ENCODE results near the gene PRKCB.
"Not testable (repeated sequence)": the region's sequence is repeated elsewhere in the genome, so short reads cannot be mapped to it uniquely, and the experiment has no call there.

Gene PRKCB

DNA sequence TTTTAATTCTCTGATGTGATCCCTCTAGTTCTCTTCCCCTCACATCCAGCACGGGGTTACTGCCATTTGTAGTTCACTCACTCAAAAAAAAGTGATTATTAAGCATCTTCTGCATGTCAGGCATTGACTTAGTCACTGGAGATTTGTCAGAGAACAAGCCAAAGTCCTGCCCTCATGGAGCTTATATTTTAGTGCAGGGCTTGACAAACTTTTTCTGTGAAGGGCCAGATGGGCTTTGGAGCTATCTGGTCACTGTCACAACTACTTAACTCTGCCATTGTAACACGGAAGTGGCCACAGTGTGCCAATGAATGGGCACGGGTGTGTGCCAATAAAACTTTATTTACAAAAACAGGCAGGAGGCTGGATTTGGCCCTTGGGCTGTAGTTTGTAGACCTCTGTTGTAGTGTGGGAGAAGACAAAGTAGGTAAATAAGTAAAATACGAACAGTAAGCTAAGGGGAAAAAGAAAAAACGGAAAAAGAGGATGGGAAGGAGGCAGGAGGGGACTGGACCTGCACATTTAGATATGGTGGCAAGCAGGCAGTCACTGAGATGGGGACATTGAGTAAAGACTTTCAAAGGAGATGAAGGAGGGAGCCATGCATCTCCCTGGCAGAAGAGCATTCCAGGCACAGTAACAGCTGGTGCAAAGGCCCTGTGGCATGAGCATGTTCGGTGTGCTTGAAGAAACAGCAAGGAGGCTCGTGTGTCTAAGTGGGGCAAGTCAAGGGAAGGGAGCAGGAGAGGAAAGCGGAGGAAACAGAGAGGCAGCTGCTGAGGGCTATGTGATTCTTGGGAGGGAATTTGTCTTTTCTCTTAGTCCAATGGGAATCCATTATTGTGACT is 217.5 kb downstream of the PRKCB start:
- DNase-seq, result no peak

DNA sequence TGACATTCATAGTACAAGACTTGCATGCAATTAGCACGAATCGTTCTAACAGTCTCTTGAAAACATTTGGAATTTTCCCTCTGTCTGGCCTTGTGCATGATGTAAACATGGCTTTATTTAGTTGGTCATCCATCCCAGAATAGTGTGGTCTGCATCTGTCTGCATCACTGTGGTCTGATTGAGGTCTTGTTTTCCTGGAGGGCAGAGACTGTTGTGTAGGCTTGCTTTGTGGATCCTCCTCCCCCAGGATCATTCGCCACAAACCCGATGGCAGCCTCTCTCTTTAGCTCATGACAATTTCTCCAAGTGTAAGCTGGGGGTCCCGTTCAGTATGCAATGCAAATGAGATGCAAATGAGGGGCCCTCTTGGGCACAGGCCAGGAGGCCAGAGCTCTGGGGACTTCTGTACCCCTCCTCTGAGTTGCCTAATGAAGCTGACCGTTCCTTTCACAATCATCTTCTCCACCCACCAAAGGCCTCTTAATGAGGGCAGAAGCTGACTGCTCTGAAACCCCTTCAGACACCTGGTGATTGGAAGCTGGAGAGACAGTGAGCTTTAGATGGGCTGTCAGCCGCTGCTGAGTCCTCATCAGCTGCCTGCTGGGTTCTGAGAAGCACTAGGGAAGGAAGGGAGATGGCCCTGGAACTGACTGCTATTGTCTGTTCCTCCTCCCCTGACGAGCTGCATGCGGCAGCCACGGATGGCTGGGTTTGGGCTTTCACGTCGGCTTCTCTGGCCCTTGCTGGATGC is 219.1 kb downstream of the PRKCB start:
- no peak for DNase-seq

DNA sequence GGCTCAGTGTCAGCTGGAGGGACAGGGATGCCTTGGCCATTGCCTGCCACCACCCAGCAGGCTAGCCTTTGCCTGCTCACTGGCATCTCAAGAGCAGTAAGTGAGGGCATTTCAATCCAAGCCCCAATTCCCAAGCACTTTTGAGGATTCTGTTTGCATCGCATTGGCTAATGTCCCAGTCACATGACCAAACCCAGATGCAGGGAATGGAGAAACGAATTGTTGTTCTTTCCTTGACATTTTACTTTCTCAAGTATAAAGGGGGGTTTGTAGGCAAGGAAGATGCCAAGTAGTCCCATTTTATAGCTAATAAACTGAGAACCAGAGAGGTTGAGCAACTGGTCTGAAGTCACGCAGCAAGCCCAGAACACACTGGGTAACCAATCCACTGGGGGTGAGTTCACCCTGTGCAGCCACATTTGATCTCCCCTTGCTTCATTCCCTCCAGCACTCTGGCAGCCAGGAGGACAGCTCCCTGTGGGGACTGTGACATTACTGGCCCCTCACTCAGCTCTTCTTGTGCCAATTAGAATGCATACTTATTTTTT is 226.6 kb downstream of the PRKCB start:
- DNase-seq, result no peak

DNA sequence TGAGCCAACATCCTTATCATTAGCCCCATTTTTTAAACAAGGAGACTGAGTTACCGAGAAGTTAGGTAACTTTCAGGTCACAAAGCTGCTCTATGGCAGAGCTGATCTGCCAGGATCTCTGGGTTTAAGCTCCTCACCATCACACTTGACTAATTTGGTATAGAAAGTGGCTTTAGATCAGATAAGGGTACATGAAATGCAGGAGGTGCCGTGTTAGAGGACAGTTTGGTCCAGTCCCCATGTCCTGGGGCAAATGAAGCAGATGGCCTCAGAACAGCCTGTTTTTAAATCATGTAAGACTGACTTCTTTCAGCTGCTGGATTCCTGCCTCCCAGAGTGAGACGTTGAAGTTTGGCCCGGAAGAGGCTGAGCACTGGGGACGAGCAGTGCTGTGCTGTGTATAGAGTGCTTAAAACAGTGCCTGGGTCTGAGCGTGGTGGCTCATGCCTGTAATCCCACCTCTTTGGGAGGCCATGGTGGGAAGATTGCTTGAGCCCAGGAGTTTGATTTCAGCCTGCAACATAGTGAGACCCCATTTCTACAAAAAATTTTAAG is 233.3 kb downstream of the PRKCB start:
- DNase-seq, result no peak

DNA sequence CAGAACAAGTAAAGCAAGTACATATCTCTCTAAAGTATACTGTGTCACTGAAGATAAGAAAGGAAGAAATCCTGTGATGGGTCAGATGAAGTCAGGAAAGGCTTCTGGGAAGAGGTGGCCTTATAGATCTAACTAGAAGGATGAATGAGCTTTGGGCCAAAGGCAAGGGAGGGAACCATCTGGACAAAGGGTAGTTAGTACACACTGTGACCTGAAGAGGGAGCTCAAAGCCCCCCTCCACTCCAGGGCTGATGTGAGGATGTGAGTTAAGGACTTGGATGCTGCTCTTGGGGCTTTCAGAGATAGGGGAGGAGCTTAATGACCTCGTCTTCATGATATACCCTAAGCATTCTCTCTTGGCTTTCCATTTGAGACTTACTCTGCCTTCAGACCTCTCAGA is 235.1 kb downstream of the PRKCB start:
- DNase-seq, result peak; percentile 26

DNA sequence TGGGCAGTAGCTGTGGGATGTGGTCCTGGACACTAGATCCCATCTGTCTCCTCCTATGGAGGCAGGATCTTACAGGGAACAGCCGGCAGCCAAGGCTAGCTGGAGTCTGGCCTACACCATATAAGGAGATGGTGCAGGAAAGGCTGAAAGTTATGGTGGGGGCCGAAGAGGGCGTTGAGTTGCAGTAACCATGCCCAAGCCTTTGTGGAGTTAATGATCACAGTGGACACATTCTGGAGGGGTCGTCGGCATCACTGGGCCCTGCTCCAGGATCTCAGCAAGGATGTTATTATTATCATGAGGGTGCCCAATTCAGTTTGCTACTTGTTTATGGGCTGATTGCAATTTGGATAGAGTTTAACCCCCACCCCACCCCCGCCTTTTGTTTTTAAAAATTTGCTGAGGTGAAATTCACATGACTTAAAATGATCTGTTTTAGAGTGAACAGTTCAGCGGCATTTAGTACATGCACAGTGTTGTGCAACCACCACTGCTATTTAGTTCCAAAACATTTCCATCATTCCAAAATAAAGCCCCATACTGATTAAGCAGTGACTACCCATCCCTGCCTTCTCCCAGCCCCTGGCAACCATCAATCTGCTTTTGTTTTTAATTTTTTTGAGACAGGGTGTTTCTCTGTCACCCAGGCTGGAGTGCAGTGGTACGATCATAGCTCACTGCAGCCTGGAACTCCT is 236.0 kb downstream of the PRKCB start:
- DNase-seq, result no peak

DNA sequence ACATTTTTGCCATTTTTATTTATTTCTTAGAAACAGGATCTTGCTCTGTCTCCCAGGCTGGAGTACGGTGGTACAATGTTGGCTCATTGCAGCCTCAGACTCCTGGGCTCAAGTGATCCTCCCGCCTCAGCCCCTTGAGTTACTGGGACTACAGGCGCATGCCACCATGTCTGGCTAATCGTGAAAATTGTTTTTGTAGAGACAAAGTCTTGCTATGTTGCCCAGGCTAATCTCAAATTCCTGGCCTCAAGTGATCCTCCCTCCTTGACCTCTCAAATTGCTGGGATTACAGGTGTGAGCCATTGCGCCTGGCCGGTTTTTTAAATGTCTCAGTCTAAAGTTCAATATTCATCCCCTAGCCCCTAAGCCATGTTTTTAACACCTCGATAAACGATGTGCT is 237.5 kb downstream of the PRKCB start:
- DNase-seq, result no peak

DNA sequence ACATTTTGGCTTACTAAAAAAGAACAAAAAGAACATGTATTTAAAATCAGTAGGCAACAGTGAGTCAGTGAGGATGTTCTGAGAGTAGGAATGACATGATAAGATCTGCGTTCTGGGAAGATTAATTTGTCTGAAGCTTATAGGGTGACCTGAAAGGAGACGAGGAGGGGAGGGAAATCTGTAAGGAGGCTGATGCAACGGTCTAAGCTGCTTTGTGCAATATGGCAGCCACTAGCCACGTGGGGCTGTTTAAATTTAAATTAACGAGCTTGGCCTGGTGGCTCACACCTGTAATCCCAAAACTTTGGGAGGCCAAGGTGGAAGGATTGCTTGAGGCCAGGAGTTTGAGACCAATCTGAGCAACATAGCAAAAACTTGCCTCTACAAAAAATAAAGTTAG is 238.8 kb downstream of the PRKCB start:
- no peak for DNase-seq

DNA sequence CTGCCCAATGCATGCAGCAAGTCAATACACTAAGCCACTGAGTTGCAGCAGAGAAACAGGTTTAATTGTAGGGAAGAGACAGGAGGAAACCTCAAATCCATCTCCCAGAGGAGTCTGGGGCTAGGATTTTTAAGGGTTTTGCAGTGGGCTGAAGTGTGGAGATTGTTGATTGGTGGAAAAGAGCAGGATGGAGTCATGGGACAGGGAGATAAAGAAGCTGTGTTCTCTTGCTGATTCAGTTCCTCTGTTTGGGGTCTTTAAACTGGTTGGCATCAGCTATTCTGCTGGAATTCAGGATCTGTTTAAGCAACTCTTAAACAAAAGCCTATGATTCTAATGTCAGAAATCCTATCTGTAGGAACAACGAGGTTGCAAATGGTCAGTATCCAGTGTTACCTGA is 239.5 kb downstream of the PRKCB start:
- no peak for DNase-seq

DNA sequence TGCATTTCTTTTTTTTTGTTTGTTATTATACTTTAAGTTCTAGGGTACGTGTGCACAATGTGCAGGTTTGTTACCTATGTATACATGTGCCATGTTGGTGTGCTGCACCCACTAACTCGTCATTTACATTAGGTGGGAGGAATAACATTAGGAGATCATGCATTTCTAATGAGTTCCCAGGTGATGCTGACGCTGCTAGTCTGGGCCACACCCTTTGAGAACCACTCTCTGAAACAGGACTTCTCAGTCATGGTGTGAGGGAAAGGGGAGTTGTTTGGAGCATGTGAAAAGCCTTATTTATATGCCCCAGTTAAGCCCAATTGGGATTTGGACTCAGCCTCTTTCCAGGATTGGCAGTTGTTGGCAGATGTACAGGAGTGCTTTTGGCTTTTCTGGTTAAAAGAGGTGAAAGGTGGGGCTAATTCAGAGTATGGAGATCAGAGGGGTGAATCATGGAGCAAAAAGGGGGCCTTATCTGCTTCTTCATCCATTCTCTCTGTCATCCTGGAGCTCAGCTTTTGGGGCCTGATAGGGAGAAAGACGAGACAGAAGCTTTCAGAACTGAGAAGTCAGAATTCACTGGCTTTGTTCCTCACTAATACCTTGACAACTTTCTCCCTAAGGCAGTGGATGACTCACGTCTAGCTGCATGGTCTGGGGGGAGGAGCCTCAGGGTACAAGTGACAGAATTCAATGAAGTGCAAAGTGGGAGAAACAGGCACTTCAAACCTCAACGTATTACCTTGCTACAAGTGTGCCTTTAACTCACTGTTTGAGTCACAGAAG is 240.3 kb downstream of the PRKCB start:
- peak; percentile 10 for DNase-seq

DNA sequence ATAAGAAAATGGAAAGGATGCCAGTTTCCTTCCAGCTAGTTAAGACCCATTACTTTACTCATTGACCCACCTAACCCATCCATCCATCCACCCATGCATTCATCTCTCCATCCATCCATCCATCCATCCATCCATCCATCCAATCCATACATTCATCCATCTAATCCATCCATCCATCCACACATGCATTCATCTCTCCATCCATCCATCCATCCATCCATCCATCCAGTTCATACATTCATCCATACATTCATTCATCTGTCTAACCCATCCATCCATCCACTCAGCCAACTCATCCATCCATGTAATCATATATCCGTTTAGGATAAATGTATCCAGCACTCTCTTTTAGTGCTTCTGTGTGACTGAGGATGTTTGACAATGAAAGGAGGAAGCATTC is 241.5 kb downstream of the PRKCB start:
- DNase-seq, result no peak

DNA sequence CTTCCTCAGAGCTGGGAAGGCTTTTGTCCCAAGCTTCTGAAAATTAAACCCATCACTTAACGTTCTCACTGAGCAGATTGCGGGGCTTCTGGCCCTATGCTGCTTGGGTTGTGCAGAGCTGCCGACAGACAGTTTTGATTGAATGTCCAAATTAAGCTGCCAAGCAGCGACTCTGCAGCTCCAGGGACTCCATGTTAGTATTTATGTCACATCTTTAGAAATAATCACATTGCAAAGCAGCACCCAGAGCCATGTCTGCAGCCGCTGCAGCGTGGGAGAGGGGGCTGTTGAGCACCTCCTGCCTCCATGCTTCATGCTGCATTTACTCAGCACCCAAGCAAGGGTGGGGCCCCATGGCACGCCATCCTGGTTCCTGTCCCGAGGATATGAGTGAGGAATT is 242.2 kb downstream of the PRKCB start:
- no peak for DNase-seq

DNA sequence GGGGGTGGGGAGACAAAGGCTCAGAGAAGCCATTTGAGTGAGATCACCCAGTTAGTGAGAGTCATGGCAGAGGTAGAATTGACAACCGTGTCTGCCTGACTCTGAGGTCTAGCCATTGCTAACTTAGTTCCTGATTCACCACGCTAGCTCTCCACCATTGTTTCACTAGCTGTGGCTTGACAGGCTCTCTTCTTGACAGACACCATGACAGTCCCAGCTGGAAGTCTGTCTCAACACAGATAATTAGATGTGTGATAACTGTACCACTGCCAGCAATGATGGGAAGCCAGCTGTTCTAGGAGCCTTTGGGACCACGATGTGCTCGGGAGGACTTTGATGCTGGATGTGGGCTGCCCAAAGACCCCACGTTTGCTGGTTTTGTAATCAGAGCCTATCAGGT is 249.9 kb downstream of the PRKCB start:
- DNase-seq, result no peak

DNA sequence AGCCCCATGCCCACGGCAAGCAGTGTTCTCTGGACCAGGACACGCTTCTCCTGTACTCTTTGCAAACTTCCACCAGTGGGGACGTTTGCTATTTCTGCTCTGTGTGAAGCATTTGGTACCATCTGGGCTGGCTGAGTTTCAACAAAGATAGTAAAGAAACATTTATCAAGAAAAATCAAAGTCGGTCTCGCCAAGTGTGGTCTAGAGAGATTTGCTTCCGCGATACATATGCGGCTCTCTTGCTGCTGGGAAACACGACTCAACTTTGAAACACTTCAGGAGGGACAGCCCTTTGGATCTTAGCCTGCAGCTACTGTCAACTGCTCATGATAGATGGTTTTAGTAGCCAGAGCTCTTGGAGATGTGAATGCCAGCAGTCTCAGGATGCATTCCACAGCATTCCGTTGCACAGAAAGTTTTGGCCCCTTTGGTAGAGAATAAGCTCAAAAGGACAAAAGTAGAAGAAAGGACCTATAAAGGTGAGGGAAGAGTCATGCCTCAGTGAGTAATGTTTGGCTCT is 252.2 kb downstream of the PRKCB start:
- DNase-seq, result no peak

DNA sequence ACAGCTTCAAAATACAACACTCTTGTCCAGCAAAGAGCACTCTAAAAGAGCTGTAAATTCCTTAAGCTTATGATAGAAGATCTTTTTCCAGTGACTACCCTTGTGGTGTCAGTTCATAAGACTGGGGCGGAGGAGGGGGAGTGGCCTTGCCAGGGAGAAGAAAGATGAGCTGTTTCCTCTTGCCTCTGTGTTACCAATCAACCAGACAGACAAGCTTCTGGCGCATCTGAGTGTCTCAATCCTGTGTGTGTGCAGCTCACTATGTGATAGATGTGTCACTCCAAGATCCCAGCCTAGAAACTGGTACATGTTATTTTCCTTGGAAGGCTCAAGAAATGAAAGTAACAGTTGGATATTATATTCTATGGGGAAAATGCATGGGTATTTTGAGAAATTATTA is 253.0 kb downstream of the PRKCB start:
- no peak for DNase-seq

DNA sequence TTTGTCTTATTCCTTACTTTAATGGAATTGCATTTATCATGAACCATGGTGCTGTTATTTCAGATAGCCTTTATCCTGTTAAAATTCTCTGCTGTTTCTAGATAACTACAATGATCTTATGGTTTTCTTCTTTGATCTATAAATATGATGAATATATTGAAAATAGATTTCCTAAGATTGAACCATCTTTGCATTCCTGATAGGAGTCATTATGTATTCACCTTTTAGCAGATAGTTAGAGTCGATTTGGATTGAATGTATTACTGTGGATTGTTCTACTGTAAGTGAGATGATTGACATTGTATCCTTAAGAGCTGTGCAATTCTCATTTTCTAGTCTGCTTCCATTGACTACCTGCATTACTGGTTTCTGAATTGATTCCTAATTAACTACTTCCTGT is 255.3 kb downstream of the PRKCB start:
- DNase-seq, result no peak

DNA sequence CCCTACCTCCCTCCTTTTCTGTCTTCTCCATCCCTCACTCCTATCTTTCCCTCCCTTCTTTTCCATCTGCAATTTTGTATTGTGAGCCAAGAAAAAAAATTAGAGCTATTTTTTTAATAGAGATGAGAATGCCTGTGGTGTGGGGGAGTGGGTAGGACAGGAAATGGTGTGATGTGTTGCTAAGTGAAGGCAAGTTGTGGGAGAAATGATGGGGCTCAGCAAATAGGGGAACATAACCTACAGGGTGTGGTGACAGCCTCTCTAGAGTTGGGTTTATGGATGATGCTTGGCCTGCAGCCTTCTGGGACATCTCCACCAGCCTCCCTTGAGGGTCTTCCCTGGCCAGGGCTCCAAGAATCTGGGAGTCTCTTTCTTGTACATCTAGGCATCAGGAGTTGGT is 257.3 kb downstream of the PRKCB start:
- no peak for DNase-seq

DNA sequence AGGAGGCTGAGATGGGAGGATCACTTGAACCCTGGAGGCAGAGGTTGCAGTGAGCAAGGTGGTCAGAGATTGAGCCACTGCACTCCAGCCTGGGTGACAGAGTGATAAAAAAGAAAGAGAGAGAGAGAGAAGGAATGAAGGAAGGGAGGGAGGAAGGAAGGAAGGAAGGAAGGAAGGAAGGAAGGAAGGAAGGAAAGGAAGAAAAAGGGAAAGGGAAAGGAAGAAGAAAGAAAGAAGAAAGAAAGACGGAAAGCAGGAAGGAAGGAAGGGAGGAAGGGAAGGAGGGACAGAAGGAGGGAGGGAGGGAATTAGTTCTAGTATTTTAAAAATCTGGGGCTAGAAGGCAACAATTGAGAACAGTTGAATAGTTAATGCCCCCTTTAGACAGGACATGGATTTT is 258.9 kb downstream of the PRKCB start:
- no peak for DNase-seq

DNA sequence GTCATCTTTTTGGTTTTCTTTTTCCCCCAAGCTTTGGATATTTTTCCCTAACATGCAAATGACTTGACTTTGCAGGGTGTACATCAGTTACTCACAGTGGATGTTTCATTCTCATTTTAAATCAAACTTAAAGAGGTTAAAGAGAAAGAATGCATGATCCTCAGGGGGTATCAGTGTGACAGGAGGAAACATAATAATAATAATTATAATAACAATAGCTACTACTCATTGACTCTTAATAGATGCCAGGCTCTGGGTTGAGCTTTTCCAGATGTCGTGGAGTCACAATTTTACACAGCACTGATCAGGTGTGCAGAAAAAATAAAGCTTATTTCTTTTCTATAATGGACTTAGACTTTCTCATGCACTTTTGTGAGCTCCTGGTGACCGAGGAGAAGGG is 263.1 kb downstream of the PRKCB start:
- DNase-seq, result no peak

DNA sequence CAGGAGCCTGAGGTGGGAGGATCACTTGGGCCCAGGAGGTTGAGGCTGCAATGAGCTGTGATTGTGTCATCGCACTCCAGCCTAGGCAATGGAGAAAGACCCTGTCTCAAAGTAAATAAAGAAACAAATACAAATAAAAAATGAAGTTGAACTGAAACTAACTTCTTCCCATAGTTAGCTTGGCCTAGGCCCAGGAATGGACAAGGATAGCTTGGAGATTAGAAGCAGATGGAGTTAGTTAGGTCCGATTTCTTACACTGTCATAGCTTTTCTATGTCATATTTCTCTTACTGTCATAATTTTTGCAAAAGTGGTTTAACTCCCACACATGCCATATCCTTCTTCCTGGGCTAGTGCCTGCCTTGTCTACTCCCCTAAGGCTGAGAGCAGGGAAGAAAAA is 265.6 kb downstream of the PRKCB start:
- no peak for DNase-seq

DNA sequence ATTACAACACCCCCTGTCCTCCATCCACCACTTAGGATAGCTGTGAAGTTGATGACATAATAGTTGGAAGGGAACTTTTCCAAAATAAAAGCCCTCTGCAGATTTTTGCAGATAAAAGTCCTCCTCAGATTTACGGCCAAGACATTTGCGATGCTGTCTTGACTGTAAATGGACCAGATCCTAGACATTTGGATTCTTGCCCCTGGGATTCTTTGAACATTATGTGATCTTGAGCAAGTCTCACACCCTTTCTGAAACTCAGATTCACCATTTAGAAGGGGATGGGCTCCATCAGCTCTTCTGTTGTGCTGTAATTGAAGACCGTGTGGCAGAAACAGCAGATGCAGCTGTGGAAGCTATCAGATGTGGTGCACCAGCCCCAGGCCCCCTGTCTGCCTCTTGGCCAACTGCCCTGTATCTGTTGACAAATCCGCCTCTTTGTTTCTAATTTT is 266.5 kb downstream of the PRKCB start:
- no peak for DNase-seq

DNA sequence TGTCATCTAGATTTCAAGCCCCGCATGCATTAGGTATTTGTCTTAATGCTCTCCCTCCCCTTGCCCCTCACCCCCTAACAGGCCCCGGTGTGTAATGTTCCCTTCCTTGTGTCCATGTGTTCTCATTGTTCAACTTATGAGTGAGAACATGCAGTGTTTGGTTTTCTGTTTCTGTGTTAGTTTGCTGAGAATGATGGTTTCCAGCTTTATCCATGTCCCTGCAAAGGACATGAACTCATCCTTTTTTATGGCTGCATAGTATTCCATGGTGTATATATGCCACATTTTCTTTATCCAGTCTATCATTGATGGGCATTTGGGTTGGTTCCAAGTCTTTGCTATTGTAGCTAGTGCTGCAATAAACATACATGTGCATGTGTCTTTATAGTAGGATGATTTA is 269.7 kb downstream of the PRKCB start:
- not testable (repeated sequence) for DNase-seq
